AG20443 (cell line): ENCODE data around the gene MORF4L1.
"Not testable (repeated sequence)": the region's sequence is repeated elsewhere in the genome, so short reads cannot be mapped to it uniquely, and the experiment has no call there.

Experiments
- DNase-seq: peaks from one replicate; pipeline ENCODE4 v3.0.0; 2012; ENCODE audit warnings: low spot score, mixed read lengths

MORF4L1 gene

GRCh38 chr15:78927077-78927790, 54.5 kb downstream of the MORF4L1 start:
- no peak for DNase-seq

- DNase-seq, result not testable (repeated sequence)
Observed at GRCh38 chr15:78928176-78928575, 55.5 kb downstream of the MORF4L1 start.

GRCh38 chr15:78928616-78929093, 56.0 kb downstream of the MORF4L1 start:
- no peak for DNase-seq

- no peak for DNase-seq
Observed at GRCh38 chr15:78929536-78930264, 57.0 kb downstream of the MORF4L1 start.

GRCh38 chr15:78930577-78931388, 58.1 kb downstream of the MORF4L1 start:
- DNase-seq, result peak; percentile 91

GRCh38 chr15:78931439-78932257, 59.0 kb downstream of the MORF4L1 start:
- no peak for DNase-seq

GRCh38 chr15:78932258-78932808, 59.6 kb downstream of the MORF4L1 start:
- no peak for DNase-seq

GRCh38 chr15:78933187-78933822, 60.6 kb downstream of the MORF4L1 start:
- DNase-seq, result no peak

GRCh38 chr15:78933823-78934654, 61.3 kb downstream of the MORF4L1 start:
- no peak for DNase-seq

- DNase-seq, result no peak
Observed at GRCh38 chr15:78934655-78935023, 61.9 kb downstream of the MORF4L1 start.

GRCh38 chr15:78937132-78937739, 64.5 kb downstream of the MORF4L1 start:
- no peak for DNase-seq

- DNase-seq, result no peak
Observed at GRCh38 chr15:78938658-78939488, 66.2 kb downstream of the MORF4L1 start.

GRCh38 chr15:78942741-78943140, 70.1 kb downstream of the MORF4L1 start:
- DNase-seq, result no peak

GRCh38 chr15:78943692-78944091, 71.0 kb downstream of the MORF4L1 start:
- no peak for DNase-seq

- DNase-seq, result no peak
Observed at GRCh38 chr15:78944202-78944625, 71.5 kb downstream of the MORF4L1 start.

GRCh38 chr15:78944669-78945407, 72.1 kb downstream of the MORF4L1 start, which contains the start of gene CTSH:
CTSH (minus strand) TSS chr15:78945046; CDS start chr15:78944981, 65 bp downstream.
- DNase-seq, result peak; percentile 86

GRCh38 chr15:78946493-78946892, 73.8 kb downstream of the MORF4L1 start:
- DNase-seq, result no peak

GRCh38 chr15:78947506-78947905, 74.8 kb downstream of the MORF4L1 start:
- no peak for DNase-seq
